Measurements from ENCODE around the gene NMUR1.

NMUR1 gene

GRCh38 chr2:231475965-231476364, 54.3 kb downstream of the NMUR1 start:
- Mint-ChIP-seq H3K9me3 (no peaks in the 10 kb centered on the region), H3K4me1 (ENCODE audit: low read depth) (peaks cover 7% of the 10 kb centered on the region), H3K27me3 (ENCODE audit: low read depth) (peaks cover 9% of the 10 kb centered on the region), H3K27ac (no peak overlapping the region), H3K4me3 (no peak overlapping the region), H3K36me3 (ENCODE audit: low read depth) (no peaks in the 10 kb centered on the region)
- DNase-seq (ENCODE audit: low spot score), result no peak
